HepG2 (cell line): Measurements from ENCODE around the gene CRAT. TPM values are rescaled to one million over a fixed set of nuclear protein-coding genes. Genes with fewer than 3 reads are reported as not detected.

ENCODE experiments used
- IRF2 ChIP-seq: IDR thresholded peaks from 2 replicates; pipeline ENCODE4 v1.6.1; 2018; ENCODE audit warnings: missing genetic modification reagents, missing compliant biosample characterization
- PHF20 ChIP-seq: sonication (generic); formaldehyde crosslinking; IDR thresholded peaks from 2 replicates; pipeline ENCODE4 v1.5.0; 2020; ENCODE audit warnings: mild to moderate bottlenecking, missing genetic modification reagents
- TMF1 ChIP-seq: sonication (generic); formaldehyde crosslinking; IDR thresholded peaks from 2 replicates; pipeline ENCODE4 v1.8.1; 2022; ENCODE audit warnings: low read depth, missing genetic modification reagents
- XBP1 ChIP-seq: sonication (generic); formaldehyde crosslinking; IDR thresholded peaks from 2 replicates; pipeline ENCODE4 v1.5.0; 2020; ENCODE audit warnings: missing genetic modification reagents
- ZFP90 ChIP-seq: sonication (generic); formaldehyde crosslinking; IDR thresholded peaks from 2 replicates; pipeline ENCODE4 v1.8.0; 2022; ENCODE audit warnings: missing genetic modification reagents, mild to moderate bottlenecking, inconsistent platforms, borderline replicate concordance
- ZNF564 ChIP-seq: sonication (generic); formaldehyde crosslinking; IDR thresholded peaks from 2 replicates; pipeline ENCODE4 v1.8.1; 2023; ENCODE audit warnings: mild to moderate bottlenecking, missing genetic modification reagents
- polyA plus RNA-seq, 8 experiments: library from polyadenylated mRNA; depleted of rRNA in 3 of 8; stranded (reverse) in 7 of 8; unstranded in 1 of 8; fragments of >200 nt; fragmentation: Illumina TruSeq in 4 of 8; extraction: Trizol in 4 of 8; gene quantifications; 2 replicates each; pipeline versions ENCODE4 v1.2.1 to v1.2.3, GENCODE V29; 2011 to 2016; ENCODE audit warnings: low read depth in 4 of 8, missing spikeins in 1 of 8, mixed read lengths in 1 of 8; ENCODE audit not compliant: insufficient read depth in 1 of 8
- total RNA-seq, 5 experiments: library from RNA; depleted of rRNA; stranded (reverse); fragments of >200 nt; fragmentation: Illumina TruSeq; extraction: Trizol; gene quantifications; 2 replicates each; pipeline ENCODE4 v1.2.3, GENCODE V29; 2016; ENCODE audit warnings: low read depth in 1 of 5
- TF ChIP-seq, protein P1 (sequence below): sonication (generic); formaldehyde crosslinking; IDR thresholded peaks from 2 replicates; pipeline ENCODE4 v1.5.0; 2020; ENCODE audit warnings: missing genetic modification reagents, mild to moderate bottlenecking, borderline replicate concordance
- TF ChIP-seq, protein P2 (sequence below): sonication (generic); formaldehyde crosslinking; IDR thresholded peaks from 2 replicates; pipeline ENCODE4 v1.5.1; 2020; ENCODE audit warnings: mild to moderate bottlenecking, missing genetic modification reagents, borderline replicate concordance
- TF ChIP-seq, protein P3 (sequence below): sonication (generic); formaldehyde crosslinking; IDR thresholded peaks from 2 replicates; pipeline ENCODE4 v1.9.0; 2021; ENCODE audit warnings: missing genetic modification reagents, mild to moderate bottlenecking, borderline replicate concordance
- TF ChIP-seq, protein P4 (sequence below): sonication (generic); formaldehyde crosslinking; IDR thresholded peaks from 2 replicates; pipeline ENCODE4 v1.5.0; 2020; ENCODE audit warnings: mild to moderate bottlenecking, missing genetic modification reagents, moderate library complexity
- TF ChIP-seq, protein P5 (sequence below): sonication (generic); formaldehyde crosslinking; IDR thresholded peaks from 2 replicates; pipeline ENCODE4 v1.5.0; 2020; ENCODE audit warnings: mild to moderate bottlenecking, missing genetic modification reagents

The CRAT gene
- total and polyA plus RNA-seq, 2 of the 13 experiments (the other 11 are each of a cell fraction or from before 2014, with no cell fraction given), result 26.1 to 26.6 TPM

DNA sequence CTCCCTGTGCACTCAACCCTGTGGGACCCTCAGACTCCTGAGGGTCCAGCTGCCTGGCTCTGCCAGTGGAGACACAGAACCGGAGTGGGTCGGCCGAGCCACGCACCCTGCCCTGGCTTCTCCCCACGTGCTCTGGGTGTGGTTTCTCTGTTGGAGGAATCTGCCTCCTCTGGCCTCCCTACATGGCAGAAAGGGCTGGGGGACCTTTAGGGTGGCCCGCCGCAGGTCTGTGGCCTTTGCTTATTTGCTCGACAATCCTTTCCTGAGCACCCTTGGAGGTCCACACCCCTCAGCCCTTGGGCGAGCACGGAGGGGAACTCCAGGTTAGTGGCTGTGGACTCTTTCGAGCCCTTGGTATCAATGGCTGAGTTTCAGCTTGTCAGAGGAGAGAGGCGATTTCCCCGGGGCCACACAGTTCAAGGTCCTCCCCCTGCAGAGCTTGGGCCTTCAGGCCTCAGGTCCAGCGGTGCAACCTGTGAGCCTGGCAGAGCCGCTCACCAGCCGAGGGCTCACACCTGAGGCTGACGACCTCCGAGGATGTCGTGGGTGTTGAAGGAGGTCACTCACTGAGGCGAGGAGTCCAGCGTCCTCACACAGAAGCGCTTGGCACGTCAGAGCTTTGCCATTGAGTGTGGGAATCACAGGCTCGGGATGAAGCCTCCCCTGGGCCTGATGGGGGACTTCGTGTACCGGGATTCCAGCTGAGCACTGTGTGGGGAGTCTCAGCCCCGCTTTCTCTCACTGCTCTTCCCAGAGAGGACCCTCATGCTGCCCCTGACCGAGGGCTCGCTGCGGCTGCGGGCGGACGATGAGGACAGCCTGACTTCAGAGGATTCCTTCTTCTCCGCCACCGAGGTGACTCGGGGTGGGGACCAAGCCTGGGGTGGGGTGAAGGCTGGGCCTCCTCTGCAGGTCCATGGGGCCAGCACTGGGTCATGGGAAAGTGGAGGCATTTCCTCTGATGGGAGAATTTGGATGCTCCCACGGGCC lies 50.5 kb downstream of the CRAT start (continued):
- TF ChIP-seq, protein P1, sequence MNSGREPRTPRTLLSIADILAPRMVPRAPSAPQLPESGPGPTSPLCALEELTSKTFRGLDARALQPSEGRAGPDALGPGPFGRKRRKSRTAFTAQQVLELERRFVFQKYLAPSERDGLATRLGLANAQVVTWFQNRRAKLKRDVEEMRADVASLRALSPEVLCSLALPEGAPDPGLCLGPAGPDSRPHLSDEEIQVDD (CRISPR knock-in tag), result no peak
- TF ChIP-seq, protein P2, sequence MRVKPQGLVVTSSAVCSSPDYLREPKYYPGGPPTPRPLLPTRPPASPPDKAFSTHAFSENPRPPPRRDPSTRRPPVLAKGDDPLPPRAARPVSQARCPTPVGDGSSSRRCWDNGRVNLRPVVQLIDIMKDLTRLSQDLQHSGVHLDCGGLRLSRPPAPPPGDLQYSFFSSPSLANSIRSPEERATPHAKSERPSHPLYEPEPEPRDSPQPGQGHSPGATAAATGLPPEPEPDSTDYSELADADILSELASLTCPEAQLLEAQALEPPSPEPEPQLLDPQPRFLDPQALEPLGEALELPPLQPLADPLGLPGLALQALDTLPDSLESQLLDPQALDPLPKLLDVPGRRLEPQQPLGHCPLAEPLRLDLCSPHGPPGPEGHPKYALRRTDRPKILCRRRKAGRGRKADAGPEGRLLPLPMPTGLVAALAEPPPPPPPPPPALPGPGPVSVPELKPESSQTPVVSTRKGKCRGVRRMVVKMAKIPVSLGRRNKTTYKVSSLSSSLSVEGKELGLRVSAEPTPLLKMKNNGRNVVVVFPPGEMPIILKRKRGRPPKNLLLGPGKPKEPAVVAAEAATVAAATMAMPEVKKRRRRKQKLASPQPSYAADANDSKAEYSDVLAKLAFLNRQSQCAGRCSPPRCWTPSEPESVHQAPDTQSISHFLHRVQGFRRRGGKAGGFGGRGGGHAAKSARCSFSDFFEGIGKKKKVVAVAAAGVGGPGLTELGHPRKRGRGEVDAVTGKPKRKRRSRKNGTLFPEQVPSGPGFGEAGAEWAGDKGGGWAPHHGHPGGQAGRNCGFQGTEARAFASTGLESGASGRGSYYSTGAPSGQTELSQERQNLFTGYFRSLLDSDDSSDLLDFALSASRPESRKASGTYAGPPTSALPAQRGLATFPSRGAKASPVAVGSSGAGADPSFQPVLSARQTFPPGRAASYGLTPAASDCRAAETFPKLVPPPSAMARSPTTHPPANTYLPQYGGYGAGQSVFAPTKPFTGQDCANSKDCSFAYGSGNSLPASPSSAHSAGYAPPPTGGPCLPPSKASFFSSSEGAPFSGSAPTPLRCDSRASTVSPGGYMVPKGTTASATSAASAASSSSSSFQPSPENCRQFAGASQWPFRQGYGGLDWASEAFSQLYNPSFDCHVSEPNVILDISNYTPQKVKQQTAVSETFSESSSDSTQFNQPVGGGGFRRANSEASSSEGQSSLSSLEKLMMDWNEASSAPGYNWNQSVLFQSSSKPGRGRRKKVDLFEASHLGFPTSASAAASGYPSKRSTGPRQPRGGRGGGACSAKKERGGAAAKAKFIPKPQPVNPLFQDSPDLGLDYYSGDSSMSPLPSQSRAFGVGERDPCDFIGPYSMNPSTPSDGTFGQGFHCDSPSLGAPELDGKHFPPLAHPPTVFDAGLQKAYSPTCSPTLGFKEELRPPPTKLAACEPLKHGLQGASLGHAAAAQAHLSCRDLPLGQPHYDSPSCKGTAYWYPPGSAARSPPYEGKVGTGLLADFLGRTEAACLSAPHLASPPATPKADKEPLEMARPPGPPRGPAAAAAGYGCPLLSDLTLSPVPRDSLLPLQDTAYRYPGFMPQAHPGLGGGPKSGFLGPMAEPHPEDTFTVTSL (CRISPR knock-in tag), result no peak
- TF ChIP-seq XBP1 (CRISPR knock-in tag), result no peak
- TF ChIP-seq, protein P3, sequence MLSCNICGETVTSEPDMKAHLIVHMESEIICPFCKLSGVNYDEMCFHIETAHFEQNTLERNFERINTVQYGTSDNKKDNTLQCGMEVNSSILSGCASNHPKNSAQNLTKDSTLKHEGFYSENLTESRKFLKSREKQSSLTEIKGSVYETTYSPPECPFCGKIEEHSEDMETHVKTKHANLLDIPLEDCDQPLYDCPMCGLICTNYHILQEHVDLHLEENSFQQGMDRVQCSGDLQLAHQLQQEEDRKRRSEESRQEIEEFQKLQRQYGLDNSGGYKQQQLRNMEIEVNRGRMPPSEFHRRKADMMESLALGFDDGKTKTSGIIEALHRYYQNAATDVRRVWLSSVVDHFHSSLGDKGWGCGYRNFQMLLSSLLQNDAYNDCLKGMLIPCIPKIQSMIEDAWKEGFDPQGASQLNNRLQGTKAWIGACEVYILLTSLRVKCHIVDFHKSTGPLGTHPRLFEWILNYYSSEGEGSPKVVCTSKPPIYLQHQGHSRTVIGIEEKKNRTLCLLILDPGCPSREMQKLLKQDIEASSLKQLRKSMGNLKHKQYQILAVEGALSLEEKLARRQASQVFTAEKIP (CRISPR knock-in tag), result no peak
- TF ChIP-seq, protein P4, sequence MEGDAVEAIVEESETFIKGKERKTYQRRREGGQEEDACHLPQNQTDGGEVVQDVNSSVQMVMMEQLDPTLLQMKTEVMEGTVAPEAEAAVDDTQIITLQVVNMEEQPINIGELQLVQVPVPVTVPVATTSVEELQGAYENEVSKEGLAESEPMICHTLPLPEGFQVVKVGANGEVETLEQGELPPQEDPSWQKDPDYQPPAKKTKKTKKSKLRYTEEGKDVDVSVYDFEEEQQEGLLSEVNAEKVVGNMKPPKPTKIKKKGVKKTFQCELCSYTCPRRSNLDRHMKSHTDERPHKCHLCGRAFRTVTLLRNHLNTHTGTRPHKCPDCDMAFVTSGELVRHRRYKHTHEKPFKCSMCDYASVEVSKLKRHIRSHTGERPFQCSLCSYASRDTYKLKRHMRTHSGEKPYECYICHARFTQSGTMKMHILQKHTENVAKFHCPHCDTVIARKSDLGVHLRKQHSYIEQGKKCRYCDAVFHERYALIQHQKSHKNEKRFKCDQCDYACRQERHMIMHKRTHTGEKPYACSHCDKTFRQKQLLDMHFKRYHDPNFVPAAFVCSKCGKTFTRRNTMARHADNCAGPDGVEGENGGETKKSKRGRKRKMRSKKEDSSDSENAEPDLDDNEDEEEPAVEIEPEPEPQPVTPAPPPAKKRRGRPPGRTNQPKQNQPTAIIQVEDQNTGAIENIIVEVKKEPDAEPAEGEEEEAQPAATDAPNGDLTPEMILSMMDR (CRISPR knock-in tag), result no peak
- no peak for TF ChIP-seq ZNF564
- TF ChIP-seq IRF2 (CRISPR knock-in tag), result no peak
- TF ChIP-seq, protein P5, sequence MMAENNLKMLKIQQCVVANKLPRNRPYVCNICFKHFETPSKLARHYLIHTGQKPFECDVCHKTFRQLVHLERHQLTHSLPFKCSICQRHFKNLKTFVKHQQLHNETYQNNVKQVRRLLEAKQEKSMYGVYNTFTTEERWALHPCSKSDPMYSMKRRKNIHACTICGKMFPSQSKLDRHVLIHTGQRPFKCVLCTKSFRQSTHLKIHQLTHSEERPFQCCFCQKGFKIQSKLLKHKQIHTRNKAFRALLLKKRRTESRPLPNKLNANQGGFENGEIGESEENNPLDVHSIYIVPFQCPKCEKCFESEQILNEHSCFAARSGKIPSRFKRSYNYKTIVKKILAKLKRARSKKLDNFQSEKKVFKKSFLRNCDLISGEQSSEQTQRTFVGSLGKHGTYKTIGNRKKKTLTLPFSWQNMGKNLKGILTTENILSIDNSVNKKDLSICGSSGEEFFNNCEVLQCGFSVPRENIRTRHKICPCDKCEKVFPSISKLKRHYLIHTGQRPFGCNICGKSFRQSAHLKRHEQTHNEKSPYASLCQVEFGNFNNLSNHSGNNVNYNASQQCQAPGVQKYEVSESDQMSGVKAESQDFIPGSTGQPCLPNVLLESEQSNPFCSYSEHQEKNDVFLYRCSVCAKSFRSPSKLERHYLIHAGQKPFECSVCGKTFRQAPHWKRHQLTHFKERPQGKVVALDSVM (CRISPR knock-in tag), result peak; percentile 69
- TF ChIP-seq TMF1, result no peak
- 0 out of 2 replicates have a peak, but pooled peaks have one; percentile 1 for TF ChIP-seq PHF20 (CRISPR knock-in tag)
- no peak for TF ChIP-seq ZFP90 (CRISPR knock-in tag)
